Mesodermal cell (in vitro differentiated cells): Measurements from ENCODE around the gene CREB1.

Experiments used
- H3K27ac ChIP-seq: 2 replicates; pipeline ENCODE4 v1.7.0; 2013; ENCODE audit warnings: mild to moderate bottlenecking, low read depth, low read length, moderate library complexity; ENCODE audit not compliant: severe bottlenecking
- H3K36me3 ChIP-seq: 2 replicates; pipeline ENCODE4 v1.7.1; 2013; ENCODE audit warnings: mild to moderate bottlenecking, low read length, moderate library complexity; ENCODE audit not compliant: control insufficient read depth, insufficient read depth
- H3K4me1 ChIP-seq: one replicate; pipeline ENCODE4 v1.7.1; 2013; ENCODE audit warnings: mild to moderate bottlenecking, low read length; ENCODE audit not compliant: insufficient read depth, control insufficient read depth, poor library complexity, severe bottlenecking
- H3K4me3 ChIP-seq: 2 replicates; pipeline ENCODE4 v1.7.0; 2013; ENCODE audit warnings: low read length, control low read depth, mild to moderate bottlenecking; ENCODE audit not compliant: insufficient read depth, poor library complexity, severe bottlenecking; ENCODE audit errors: extremely low read depth
- H3K9me3 ChIP-seq: 2 replicates; pipeline ENCODE4 v1.7.1; 2013; ENCODE audit warnings: mild to moderate bottlenecking, low read length, moderate library complexity; ENCODE audit not compliant: control insufficient read depth
- WGBS, 2 experiments: methylation state at CpG; one replicate each; pipeline ENCODE4 v1.1.5; 2013; ENCODE audit warnings: missing lambda C conversion rate in 2 of 2; ENCODE audit not compliant: insufficient coverage in 2 of 2; 5-methylcytosine and 5-hydroxymethylcytosine counted together

Gene CREB1

DNA sequence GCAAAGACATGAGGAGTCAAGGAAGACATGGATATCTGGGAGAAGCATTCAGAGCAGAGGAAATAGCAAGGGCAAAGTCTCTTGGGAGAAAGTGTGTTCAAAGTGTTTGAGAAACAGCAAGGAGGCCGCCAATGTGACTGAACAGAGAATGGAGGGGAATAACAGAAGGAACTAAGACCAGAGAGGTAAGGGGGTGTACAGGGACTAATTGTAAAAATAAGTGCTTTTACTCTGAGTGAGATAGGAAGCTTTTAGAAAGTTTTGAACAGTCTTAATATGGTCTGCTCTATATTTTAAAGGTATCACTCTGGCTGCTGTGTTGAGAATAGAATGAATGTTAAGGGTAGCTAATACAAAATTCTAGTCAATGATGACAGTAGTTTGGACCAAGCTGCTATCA lies 6.8 kb upstream of the CREB1 start:
- H3K9me3 ChIP-seq: peaks cover 5% of the 10 kb centered on the region
- no peaks in the 10 kb centered on the region for H3K36me3 ChIP-seq
- H3K4me1 ChIP-seq: no peaks in the 10 kb centered on the region
- WGBS, 2 experiments: 78 to 100% methylated on average over 1 of the region's 1 CpG
- H3K27ac ChIP-seq: no peak overlapping the region
- H3K4me3 ChIP-seq: no peak overlapping the region

DNA sequence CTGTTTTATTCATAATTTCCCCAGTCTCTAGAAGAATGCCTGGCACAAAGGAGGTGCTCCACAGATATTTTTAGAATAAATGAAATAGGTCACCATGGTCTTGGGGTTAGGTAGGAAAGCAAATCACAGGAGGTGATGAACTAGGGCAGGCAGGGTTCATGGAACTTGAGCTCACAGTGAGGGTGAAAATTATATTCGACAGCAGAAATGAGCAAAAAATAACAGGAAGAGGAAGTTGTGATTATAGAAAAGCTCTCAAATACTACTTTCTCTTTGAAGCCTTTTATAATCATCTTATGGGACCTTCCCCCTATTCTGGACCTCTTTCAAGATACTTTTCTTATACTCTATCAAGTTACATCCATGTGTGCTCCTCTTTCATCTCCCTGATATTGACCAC lies 4.5 kb upstream of the CREB1 start:
- no peak overlapping the region for H3K27ac ChIP-seq
- no peaks in the 10 kb centered on the region for H3K36me3 ChIP-seq
- 80% methylated on average over 1 of the region's 1 CpG; no CpG with 5 or more reads in 1 of the 2 experiments for WGBS, 2 experiments
- no peaks in the 10 kb centered on the region for H3K4me1 ChIP-seq
- H3K9me3 ChIP-seq: no peaks in the 10 kb centered on the region
- no peak overlapping the region for H3K4me3 ChIP-seq

DNA sequence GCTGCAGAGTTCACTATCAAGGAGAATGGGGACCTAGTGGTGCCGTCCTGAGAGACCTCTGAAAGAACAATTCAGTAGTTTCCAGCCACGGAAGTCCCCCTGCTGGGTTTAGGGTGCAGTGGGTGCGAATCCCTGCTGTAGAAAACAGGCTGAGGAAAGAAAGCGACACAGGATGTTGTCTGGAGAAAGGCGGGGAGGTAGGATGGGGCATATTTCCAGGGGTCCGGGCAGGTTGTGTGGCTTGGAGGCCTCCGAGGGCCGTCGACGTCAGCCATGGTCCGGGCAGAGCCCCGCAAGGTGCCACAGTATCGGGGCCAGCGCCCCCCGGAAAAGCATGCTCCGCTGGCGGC lies 807 bp upstream of the CREB1 start:
- no peaks in the 10 kb centered on the region for H3K9me3 ChIP-seq
- peak overlapping the region; percentile 74 for H3K4me3 ChIP-seq
- peak overlapping the region; percentile 99 for H3K27ac ChIP-seq
- peaks cover 10% of the 10 kb centered on the region for H3K4me1 ChIP-seq
- WGBS, 2 experiments: 2 to 5% methylated on average over 17 of the region's 17 CpGs
- peaks cover 14% of the 10 kb centered on the region for H3K36me3 ChIP-seq

DNA sequence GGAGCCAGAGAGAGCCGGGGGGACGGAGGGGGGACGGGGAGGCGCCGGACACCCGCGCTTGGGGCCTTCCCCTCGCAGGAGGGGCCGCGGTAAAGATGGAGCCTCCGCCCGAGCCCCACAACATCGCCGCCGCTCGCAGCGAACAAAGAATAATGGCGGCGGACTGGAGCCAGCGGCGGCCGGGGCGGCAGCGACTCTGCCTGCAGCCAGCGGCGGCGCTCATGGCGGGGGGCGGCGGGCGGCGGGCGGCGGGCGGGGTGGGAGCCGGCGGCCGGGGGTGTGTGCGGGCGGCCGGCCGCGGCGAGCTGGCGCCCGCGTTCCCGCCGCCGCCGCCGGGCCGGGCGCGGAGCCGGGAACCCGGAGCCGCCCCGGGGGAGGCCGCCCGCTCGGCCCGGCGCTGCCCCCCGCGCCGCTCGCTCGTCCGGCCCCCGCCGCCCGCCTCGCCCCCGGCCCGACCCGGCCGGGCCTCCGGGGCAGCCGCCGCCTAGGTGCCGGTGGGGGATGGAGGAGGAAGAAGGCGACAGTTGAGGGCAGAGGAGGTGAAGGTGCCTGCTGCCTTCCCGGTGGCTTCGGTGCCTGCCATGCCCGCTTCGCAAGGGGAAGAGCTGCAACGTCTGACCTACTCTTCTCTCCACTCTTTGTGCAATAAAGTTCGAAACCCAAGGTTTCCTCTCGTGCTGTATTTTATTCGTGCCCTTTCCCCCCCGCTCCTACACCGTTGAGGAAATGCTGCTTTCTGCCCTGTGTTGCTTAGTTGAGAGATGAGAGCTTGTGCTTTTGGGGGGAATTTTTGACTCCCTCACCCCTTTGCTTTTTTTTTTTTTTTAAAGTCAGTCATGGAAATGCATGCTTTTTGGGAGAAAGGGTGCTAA lies 634 bp downstream of the CREB1 start:
- Histone ChIP-seq H3K4me1 (peaks cover 14% of the 10 kb centered on the region), H3K9me3 (no peaks in the 10 kb centered on the region), H3K27ac (peak overlapping the region; percentile 99), H3K36me3 (peaks cover 22% of the 10 kb centered on the region), H3K4me3 (peak overlapping the region; percentile 74)
- WGBS, 2 experiments: 0% methylated on average over 4 to 24 of the region's 93 CpGs

DNA sequence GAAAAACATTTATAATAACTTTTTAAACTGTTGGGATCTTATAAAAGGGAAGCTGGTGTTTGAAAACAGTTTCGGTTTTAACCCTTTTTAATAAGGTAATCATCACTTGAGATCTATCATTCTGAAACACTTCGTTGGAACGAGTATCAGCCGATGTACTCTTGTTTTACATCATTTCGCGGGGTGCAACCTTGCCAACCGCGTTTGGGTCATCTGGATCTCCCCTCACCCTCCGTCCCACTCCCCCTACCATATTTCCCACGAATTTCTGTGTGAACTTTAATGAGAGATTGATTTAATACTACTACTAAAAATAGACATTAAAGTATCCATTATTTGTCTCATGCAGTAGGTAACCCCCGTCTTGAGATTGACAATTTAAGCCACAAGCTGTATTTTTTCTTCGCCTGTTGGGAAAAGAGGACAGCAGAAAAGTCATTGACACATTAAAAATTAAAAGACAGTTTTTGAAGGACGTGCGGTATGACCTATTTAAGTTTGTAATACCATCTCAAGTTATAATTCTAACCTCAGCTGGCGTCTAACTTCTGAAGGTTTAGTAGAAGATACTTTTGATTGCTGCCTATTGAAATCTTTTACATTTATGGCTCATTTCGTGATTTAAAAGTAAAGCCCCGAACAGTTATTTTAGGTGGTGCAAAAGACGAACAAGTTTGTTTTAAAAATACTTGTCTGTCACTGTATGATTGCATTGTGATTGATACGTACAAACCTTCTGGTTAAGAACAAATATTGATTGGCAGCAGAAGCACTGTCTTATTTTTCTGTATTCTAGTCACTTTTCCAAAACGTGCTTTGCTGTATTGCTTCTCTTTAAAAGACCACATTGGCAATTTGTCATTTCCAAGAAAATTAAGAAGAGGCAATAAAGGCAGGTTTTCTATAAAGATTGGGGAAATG lies 1.5 kb downstream of the CREB1 start:
- Histone ChIP-seq H3K4me1 (peaks cover 14% of the 10 kb centered on the region), H3K27ac (peak overlapping the region; percentile 88), H3K9me3 (no peaks in the 10 kb centered on the region), H3K4me3 (peak overlapping the region; percentile 67), H3K36me3 (peaks cover 25% of the 10 kb centered on the region)
- 33 to 53% methylated on average over 5 to 8 of the region's 20 CpGs for WGBS, 2 experiments

DNA sequence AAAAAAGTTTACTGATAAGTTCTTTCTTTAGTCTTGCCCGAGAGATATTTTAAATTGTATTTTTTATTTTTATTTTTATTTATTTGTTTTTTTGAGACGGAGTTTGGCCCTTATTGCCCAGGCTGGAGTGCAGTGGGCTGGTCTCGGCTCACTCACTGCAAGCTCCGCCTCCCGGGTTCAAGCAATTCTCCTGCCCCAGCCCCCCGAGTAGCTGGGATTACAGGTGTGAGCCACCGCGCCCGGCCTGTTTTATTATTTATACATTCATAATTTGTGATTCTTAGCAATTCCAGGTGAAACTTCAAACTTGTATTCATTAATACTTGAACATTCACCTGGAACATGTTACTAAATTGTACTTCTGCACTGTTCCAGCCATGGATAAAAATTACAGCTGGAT lies 2.9 kb downstream of the CREB1 start:
- H3K36me3 ChIP-seq: peaks cover 36% of the 10 kb centered on the region
- no peaks in the 10 kb centered on the region for H3K9me3 ChIP-seq
- no peak overlapping the region for H3K4me3 ChIP-seq
- WGBS, 2 experiments: 88 to 89% methylated on average over 3 to 4 of the region's 9 CpGs
- H3K4me1 ChIP-seq: peaks cover 14% of the 10 kb centered on the region
- H3K27ac ChIP-seq: no peak overlapping the region

DNA sequence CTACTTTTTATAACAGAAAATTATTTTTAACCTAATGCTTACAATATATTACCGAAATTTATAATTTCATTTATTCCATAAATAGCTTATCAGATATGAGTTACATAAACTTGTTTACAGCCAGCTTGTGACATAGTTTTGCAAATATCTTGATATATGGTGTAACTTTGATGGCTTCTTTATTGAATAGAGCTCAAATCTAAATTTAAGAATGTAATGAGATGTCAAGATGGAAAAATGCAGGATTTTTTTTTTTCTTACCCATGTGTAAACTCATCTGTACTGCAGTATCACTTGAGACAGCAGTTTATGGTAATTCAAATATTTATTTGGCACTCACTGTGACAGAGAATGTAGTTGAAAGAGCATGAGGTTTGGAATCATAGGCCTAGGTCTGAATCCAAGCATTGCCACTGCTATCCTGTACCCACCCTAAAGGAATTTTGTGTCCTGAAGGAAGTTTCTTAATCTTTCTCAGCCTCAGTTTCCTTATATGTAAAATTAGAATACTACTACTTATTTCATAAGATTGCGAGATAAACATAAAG lies 3.8 kb downstream of the CREB1 start:
- H3K4me3 ChIP-seq: no peak overlapping the region
- no peaks in the 10 kb centered on the region for H3K9me3 ChIP-seq
- no CpG with 5 or more reads among the region's 2 CpGs for WGBS, 2 experiments
- peaks cover 36% of the 10 kb centered on the region for H3K36me3 ChIP-seq
- H3K27ac ChIP-seq: no peak overlapping the region
- H3K4me1 ChIP-seq: peaks cover 14% of the 10 kb centered on the region

DNA sequence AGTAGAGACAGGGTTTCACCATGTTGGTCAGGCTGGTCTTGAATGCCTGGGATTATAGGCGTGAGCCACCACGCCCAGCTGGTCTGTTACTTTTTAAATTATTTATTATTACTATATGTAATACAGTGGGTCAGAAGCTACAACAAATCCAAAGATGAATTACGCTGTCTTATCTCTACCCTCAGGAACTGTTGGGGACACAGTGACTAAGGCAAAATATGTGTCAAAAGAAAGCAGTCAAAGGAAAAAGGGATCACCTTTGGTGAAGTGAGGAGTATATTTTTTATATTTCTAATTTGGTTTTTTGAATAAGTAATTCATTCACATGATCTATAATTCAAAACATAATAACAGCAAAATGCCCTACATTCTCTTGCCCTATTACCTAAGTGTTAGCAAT lies 4.7 kb downstream of the CREB1 start:
- Histone ChIP-seq H3K27ac (no peak overlapping the region), H3K4me1 (peaks cover 14% of the 10 kb centered on the region), H3K4me3 (no peak overlapping the region), H3K9me3 (no peaks in the 10 kb centered on the region), H3K36me3 (peaks cover 36% of the 10 kb centered on the region)
- no CpG with 5 or more reads among the region's 3 CpGs for WGBS, 2 experiments

DNA sequence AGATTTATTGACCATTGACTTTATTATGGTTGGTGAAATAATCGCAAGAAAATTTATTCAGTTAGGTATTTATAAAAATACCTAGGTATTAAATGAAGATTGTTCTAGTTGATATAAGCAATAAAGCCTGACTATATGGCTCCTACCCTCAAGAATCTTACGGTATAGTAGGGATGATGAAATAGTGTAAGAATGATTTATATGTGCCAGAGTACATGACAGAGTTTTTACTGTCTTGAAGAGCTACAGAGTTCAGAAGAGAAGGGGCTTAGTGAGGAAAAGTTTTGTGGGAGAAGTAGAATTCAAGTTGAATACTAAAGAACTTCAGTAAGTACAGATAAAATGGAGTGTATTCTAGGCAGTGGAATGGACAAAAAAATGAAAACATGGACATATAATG lies 9.7 kb downstream of the CREB1 start:
- H3K36me3 ChIP-seq: peaks cover 23% of the 10 kb centered on the region
- H3K27ac ChIP-seq: no peak overlapping the region
- H3K4me1 ChIP-seq: no peaks in the 10 kb centered on the region
- H3K4me3 ChIP-seq: no peak overlapping the region
- WGBS, 2 experiments: 100% methylated on average over 1 of the region's 2 CpGs
- no peaks in the 10 kb centered on the region for H3K9me3 ChIP-seq

DNA sequence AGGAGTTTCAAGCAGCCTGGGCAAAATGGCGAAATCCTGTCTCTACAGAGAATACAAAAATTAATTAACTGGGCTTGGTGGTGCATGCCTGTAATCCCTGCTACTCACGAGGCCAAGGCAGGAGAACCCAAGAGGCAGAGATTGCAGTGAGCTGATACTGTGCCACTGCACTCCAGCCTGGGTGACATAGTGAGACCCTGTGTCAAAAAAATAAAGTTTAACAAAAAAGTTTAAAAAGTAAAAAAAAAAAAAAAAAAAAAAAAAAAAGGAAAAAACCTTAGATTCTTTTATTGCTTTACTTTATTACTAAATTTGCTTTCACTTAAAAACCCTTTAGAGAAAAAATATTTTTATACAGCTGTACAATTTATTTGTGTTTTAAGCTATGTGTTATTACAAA lies 10.7 kb downstream of the CREB1 start:
- peaks cover 20% of the 10 kb centered on the region for H3K36me3 ChIP-seq
- 80 to 94% methylated on average over 1 to 2 of the region's 2 CpGs for WGBS, 2 experiments
- H3K4me1 ChIP-seq: no peaks in the 10 kb centered on the region

More for the DNA sequence above, 10.7 kb downstream of the CREB1 start:
- no peak overlapping the region for H3K27ac ChIP-seq
- no peak overlapping the region for H3K4me3 ChIP-seq
- no peaks in the 10 kb centered on the region for H3K9me3 ChIP-seq
